CD1c-positive myeloid dendritic cell (primary cell): ENCODE data around the gene RBMS1.
"Not testable (repeated sequence)": the region's sequence is repeated elsewhere in the genome, so short reads cannot be mapped to it uniquely, and the experiment has no call there.

Source experiments
- DNase-seq: peaks from one replicate; pipeline ENCODE4 v3.0.0-alpha.2; 2016; ENCODE audit errors: extremely low spot score

RBMS1 gene

GRCh38 chr2:160380611-160381010, 113.0 kb downstream of the RBMS1 start:
- peak; percentile 77 for DNase-seq

- DNase-seq: no peak
Measured at GRCh38 chr2:160380000-160380570, 113.5 kb downstream of the RBMS1 start.

- DNase-seq: peak; percentile 62
Measured at GRCh38 chr2:160379399-160379798, 114.2 kb downstream of the RBMS1 start.

- DNase-seq: no peak
Measured at GRCh38 chr2:160377204-160377995, 116.2 kb downstream of the RBMS1 start.

- DNase-seq: no peak
Measured at GRCh38 chr2:160376576-160376975, 117.0 kb downstream of the RBMS1 start.

- DNase-seq: peak; percentile 49
Measured at GRCh38 chr2:160375802-160376469, 117.7 kb downstream of the RBMS1 start.

- DNase-seq: no peak
Measured at GRCh38 chr2:160375037-160375436, 118.6 kb downstream of the RBMS1 start.

GRCh38 chr2:160373666-160374065, 119.9 kb downstream of the RBMS1 start:
- DNase-seq: no peak

- DNase-seq: no peak
Measured at GRCh38 chr2:160373263-160373662, 120.3 kb downstream of the RBMS1 start.

GRCh38 chr2:160372585-160372984, 121.0 kb downstream of the RBMS1 start:
- DNase-seq: no peak

GRCh38 chr2:160372010-160372356, 121.6 kb downstream of the RBMS1 start:
- DNase-seq: peak; percentile 26

- peak; percentile 77 for DNase-seq
Measured at GRCh38 chr2:160371251-160372009, 122.2 kb downstream of the RBMS1 start.

GRCh38 chr2:160368988-160369930, 124.3 kb downstream of the RBMS1 start:
- DNase-seq: no peak

- DNase-seq: peak; percentile 76
Measured at GRCh38 chr2:160367887-160368286, 125.7 kb downstream of the RBMS1 start.

GRCh38 chr2:160367139-160367538, 126.5 kb downstream of the RBMS1 start:
- not testable (repeated sequence) for DNase-seq

- no peak for DNase-seq
Measured at GRCh38 chr2:160366474-160366873, 127.1 kb downstream of the RBMS1 start.

- no peak for DNase-seq
Measured at GRCh38 chr2:160365716-160366367, 127.8 kb downstream of the RBMS1 start.

- DNase-seq: no peak
Measured at GRCh38 chr2:160364364-160364763, 129.2 kb downstream of the RBMS1 start.

GRCh38 chr2:160363961-160364360, 129.6 kb downstream of the RBMS1 start:
- no peak for DNase-seq

- DNase-seq: no peak
Measured at GRCh38 chr2:160363055-160363454, 130.6 kb downstream of the RBMS1 start.

- DNase-seq: no peak
Measured at GRCh38 chr2:160362541-160362940, 131.1 kb downstream of the RBMS1 start.
